DND-41 (cell line): Measurements from ENCODE around the gene IL17REL.

Experiments used
- CTCF ChIP-seq: IDR thresholded peaks from 2 replicates; pipeline ENCODE4 v1.5.1; 2012; ENCODE audit warnings: borderline replicate concordance, low read length, moderate library complexity, mild to moderate bottlenecking; ENCODE audit not compliant: poor library complexity, severe bottlenecking; ENCODE audit errors: extremely low read depth
- EZH2 ChIP-seq: IDR thresholded peaks from 3 replicates; pipeline ENCODE4 v1.6.1; 2012; ENCODE audit warnings: borderline replicate concordance, low read depth, mild to moderate bottlenecking, moderate library complexity, low read length, inconsistent platforms; ENCODE audit not compliant: severe bottlenecking

- TF ChIP-seq CTCF (no peak), EZH2 (no peak)
These were observed 4.6 kb upstream of the IL17REL start for GRCh38 chr22:50016988-50017700.
